ENCODE results near the gene MIB2.
"Not testable (repeated sequence)": the region's sequence is repeated elsewhere in the genome, so short reads cannot be mapped to it uniquely, and the experiment has no call there.

The MIB2 gene

DNA sequence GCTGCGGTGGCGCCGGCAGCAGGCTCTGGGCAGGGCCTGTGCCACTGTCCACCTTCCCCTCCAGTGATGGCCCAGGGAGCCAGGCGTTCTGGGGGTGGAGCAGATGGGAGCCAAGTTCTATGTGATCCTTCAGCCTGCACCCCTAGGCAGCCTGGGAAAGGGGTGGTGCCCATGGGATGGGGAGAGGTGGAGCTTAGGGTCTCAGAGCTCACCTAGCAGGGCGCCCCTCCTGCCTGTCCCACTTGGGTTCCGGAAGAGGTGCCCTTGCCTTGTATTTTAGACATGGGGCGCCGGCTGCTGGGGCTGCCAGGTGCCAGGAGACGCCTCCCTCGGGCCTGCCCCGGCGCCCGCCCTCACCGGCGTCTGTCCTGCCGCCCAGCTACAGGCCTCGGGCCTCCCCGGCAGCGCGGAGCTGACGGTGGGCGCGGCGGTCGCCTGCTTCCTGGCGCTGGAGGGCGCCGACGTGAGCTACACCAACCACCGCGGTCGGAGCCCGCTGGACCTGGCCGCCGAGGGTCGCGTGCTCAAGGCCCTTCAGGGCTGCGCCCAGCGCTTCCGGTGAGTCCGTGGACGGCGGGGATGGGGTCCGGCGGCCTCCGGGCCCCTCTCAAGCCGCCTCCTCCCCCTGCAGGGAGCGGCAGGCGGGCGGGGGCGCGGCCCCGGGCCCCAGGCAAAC, 13.6 kb downstream of the MIB2 start:
- peak; percentile 36 for DNase-seq

GRCh38 chr1:1629430-1630190, 14.3 kb downstream of the MIB2 start:
- peak; percentile 35 for DNase-seq

DNA sequence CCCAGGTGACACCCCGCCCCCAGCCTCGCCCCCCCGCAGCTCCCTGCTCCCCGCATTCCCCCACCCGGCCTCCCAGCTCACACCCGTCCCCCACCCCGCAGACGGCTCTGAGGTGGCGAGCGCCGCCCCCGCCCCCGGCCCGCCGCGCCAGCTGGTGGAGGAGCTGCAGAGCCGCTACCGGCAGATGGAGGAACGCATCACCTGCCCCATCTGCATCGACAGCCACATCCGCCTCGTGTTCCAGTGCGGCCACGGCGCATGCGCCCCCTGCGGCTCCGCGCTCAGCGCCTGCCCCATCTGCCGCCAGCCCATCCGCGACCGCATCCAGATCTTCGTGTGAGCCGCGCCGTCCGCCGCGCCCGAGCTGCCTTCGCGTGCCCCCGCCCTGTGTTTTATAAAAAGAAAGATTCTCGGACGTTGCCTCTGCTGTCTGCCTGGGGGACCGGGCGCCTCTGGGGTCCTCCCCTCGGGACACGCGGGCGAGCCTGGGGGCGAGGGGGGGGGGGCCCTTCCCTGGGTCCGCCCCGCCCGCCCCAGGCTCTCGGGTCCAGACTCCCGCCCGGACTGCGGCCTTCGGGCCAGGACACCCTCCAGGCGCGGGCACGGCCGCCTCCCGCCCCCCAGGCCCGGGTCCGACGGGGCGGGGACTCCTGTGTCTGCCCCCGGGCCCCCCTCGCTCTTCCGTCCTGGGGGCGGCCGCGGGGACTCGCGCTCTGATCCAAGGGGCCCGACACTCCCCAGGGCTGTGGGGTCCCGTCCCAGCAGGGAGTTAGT, 15.1 kb downstream of the MIB2 start:
- DNase-seq: peak; percentile 95

DNA sequence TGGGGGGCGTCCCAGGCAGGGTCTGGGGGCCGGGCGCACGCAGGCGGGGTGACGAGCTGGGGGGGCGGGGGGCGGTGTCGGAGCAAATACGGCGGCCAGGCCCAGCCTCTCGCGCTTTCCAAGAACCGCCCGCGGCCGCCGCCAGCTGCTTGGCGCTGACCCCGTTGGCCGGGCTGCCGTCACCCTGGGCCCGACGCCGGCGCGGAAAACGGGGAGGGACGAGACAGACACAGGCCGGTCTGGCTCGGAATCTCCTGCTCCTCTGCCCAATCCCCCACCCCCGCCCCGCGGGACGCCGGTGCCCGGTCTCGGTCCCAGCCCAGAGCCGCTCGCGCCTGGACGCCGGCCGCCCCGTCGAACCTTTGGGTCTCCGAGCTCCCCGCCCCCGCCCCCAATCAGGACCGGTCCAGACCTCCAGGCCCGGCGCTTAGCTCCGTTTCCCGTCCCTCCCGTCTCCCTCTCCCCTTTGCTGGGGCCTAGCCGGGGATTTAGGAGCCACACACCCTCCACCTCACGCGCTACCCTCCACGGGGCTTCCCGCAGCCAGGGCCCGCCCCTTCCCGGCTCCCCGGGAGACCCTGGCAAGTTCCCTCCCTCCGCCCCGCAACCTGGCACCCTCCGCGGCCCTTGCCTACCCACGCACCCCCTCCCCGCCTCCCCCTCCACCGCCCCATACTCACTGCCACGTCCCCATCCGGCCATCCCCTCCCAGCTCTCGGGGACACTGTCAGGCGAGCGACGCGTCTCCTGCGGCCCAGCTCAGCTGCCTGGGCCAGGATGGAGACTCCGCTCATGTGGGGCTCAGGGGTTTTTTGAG, 15.9 kb downstream of the MIB2 start:
- DNase-seq: no peak

GRCh38 chr1:1631782-1632420, 16.6 kb downstream of the MIB2 start, which contains the start of gene MMP23B:
Gene MMP23B, plus strand, starts transcription at chr1:1632173. Its CDS starts 46 bp downstream, at chr1:1632219.
- DNase-seq: no peak

GRCh38 chr1:1633409-1633808, 18.1 kb downstream of the MIB2 start:
- not testable (repeated sequence) for DNase-seq

GRCh38 chr1:1634613-1635012, 19.3 kb downstream of the MIB2 start:
- not testable (repeated sequence) for DNase-seq

- DNase-seq: not testable (repeated sequence)
Measured at GRCh38 chr1:1636621-1637478, 21.6 kb downstream of the MIB2 start.

- DNase-seq: not testable (repeated sequence)
Measured at GRCh38 chr1:1637479-1637875, 22.2 kb downstream of the MIB2 start.

DNA sequence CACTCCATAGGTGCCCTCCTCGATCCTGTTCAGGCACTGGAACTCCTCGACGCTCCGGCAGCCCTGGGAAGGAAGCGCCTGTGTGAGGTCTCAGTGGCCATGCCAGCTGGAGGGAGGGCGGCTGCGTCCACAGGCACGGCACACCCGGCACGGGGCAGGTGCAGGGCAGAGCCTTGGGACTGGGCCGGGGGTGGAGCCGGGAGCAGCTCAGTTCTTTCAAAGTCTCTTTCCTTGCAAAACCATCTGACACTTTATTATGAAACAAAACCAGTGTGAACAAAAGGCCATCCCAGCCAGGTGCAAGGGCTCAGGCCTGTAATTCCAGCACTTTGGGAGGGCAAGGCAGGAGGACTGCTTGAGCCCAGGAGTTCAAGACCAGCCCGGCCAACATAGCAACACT, 23.2 kb downstream of the MIB2 start:
- DNase-seq: not testable (repeated sequence)

GRCh38 chr1:1639368-1639767, 24.1 kb downstream of the MIB2 start:
- DNase-seq: not testable (repeated sequence)

- DNase-seq: not testable (repeated sequence)
Measured at GRCh38 chr1:1640081-1640480, 24.8 kb downstream of the MIB2 start.

DNA sequence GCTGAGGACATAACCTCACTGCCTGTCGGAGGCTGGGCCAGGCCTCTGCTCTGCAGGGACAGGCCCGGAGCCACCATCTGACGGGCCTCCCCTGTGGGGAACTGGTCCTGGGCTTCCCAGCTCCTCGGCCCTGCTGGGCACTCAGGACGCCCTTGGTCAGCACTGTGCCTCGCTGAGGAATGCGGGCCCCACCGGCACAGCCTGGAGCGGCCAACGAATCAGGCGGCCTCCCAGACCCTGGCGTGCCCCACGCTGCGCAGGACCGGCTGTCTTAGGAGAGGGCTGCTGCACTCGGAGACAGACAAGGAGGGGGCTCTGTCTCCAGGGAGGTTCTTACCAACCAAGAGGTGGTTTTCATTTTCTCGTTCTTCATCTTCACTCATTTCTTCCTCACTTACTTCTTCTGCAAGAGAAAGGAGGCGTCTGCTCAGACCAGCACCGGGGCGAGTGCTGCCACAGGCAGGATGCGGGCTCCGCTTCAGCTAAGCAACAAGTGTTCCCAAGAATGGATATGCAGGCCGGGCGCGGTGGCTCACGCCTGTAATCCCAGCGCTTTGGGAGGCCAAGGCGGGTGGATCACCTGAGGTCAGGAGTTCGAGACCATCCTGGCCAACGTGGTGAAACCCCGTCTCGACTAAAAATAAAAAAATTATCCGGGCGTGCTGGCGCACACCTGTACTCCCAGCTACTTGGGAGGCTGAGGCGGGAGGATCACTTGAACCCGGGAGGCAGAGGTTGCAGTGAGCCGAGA, 25.6 kb downstream of the MIB2 start:
- DNase-seq: not testable (repeated sequence)

DNA sequence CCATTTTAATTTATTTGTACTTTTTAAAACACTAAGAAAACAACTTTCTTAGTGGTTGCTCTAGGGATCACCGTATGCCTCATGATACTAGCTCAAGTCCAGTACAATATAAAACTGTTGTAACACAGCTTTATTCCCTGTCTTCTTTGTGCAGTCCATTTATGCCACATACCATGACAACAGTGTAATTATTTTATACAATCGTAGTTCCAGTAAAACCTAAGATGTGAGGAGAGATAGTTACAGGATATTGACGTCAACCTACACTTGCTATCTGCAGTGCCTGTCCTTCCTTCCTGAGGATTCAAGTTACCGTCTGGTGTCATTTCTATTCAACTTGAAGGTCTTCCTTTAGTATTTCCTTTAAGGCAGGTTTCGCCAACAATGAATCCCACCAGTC, 31.0 kb downstream of the MIB2 start:
- DNase-seq: not testable (repeated sequence)

DNA sequence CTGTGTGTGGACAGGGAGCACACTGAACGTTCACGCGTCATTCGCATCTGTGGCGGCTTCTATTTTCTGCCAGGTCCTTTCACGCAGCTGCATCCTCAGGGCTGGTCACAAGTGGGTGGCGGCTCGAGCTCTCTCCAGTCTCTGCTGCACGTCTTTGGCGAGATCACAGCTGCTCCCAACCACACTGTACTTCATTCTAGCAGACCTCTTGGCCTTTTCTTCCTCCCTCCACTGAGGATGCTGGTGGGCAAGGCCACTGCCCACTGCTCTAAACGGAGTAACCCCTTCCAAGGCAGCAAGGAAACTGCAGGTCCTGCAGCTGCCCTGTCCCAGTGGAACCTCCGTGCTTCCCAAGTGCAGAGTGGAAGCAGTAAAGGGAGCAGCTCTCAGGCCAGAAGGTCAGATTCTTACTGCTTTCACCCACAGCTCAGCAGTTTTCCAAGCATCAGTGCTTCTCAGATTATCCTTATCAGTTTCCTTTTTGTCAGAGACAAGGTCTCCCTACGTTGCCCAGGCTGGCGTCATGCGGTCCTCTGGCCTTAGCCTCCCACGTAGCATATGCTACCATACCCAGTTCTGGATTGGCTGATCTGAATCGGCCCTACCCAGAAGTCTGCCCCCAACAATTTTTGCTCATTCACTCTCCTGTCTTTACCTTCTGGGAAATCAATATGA, 32.4 kb downstream of the MIB2 start:
- peak; percentile 82 for DNase-seq

DNA sequence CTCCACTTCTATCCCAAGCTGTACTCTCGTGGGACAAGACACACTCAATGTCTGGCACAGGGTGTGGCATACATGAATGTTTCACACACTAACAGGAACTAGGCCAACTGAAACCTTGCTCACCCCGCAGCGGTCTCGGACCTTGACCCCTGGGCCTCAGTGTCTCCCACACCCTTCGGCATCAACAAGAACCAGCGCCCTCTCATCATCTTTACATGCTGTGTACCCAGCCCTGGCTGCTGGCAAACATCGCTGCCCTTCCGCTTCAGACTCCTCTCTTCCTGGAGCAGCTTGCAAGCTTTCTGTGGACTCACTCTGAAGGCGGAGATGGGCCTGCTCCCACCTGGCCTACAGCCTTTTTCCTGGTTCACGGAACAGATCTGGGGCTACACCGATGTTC, 33.0 kb downstream of the MIB2 start:
- DNase-seq: not testable (repeated sequence)

GRCh38 chr1:1658583-1659549, 43.6 kb downstream of the MIB2 start, which contains the start of gene CDK11B:
Gene CDK11B, minus strand, starts transcription at chr1:1659004. Its CDS starts 1,519 bp downstream, at chr1:1657485.
- peak; percentile 98 for DNase-seq

DNA sequence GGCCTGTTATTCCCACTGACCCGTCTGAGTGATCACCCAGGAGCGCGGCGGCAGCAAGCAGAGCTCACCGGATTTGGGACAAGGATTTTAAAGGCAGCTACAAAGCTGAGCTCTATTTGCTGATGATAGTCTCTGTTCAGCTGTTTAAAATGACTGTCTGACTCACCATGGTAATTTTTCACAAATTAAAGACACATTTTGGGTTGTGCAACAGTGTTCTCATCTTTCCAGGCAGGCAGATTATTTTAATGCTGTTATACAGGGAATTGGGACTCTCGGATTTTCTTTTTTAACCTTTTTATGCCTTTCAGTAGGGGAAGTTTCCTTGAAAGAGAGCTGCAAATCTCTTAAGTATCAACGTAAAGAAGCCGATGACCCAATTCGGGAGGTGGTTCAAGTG, 47.1 kb downstream of the MIB2 start:
- not testable (repeated sequence) for DNase-seq

All from hematopoietic multipotent progenitor cell treated with erythropoietin and hydrocortisone succinate and interleukin-3 and kit ligand, for 4 days (in vitro differentiated cells).